ENCODE results near the gene ALKBH8. TPM values are rescaled to one million over a fixed set of nuclear protein-coding genes. Genes with fewer than 3 reads are reported as not detected.
"Not testable (repeated sequence)": the region's sequence is repeated elsewhere in the genome, so short reads cannot be mapped to it uniquely, and the experiment has no call there.

The ALKBH8 gene
- total and polyA plus RNA-seq, 3 donors from 2014 or later = 5.3 to 12.1 (median 7.8) TPM

- WGBS, 2 donors = 65 to 74% methylated on average over 5 of the region's 5 CpGs
These were observed 21.9 kb upstream of the ALKBH8 start for GRCh38 chr11:107587306-107587979.

DNA sequence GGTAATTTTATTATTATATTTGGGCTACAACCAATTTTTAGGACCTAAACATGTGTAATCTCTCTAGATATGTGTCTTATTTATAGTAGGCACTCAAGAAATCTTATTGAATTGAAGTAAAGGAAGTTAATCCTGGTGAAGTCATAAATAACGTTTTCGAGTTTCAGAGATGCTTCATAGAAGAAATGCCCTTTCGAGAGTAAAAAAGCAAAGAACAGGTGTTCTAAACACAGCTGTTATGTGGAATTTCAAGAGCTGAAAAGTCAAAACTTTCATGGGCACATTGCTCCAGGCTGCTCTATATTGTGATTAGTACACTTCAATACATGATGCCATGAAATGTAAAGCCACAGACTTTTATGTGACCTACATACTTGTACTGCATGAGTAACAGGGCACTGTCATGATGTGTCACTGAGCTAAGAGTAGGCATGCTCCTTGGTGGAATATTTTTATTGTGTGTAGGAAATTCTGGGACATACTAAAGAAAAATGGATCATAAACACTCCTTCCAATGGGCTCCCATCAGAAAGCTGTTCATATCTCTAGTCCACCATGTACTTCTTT lies 18.2 kb upstream of the ALKBH8 start:
- intact Hi-C loops (cut with DNase I; ENCODE audit: low total_unique reads) = no loop called here
- WGBS, 2 donors = 78 to 80% methylated on average over 3 of the region's 3 CpGs
- H3K4me1 ChIP-seq = no peaks in the 10 kb centered on the region
- no peaks in the 10 kb centered on the region for H3K27me3 ChIP-seq
- DNase-seq = no peak
- no peaks in the 10 kb centered on the region for H3K36me3 ChIP-seq (ENCODE audit: low read depth, missing control alignments)
- H3K9me3 ChIP-seq = no peaks in the 10 kb centered on the region
- H3K27ac ChIP-seq = no peak overlapping the region
- no peak for TF ChIP-seq CTCF (IDR thresholded peaks at IDR 0.05)
- no peak for TF ChIP-seq POLR2A (IDR thresholded peaks at IDR 0.05)
- H3K4me3 ChIP-seq = no peak overlapping the region

More at GRCh38 chr11:107587306-107587979, 21.9 kb upstream of the ALKBH8 start:
- Histone ChIP-seq H3K27me3 (no peaks in the 10 kb centered on the region), H3K4me3 (no peak overlapping the region), H3K9me3 (no peaks in the 10 kb centered on the region), H3K36me3 (ENCODE audit: low read depth, missing control alignments) (no peaks in the 10 kb centered on the region), H3K27ac (no peak overlapping the region), H3K4me1 (peaks cover 13% of the 10 kb centered on the region)
- no peak for DNase-seq
- intact Hi-C loops (cut with DNase I; ENCODE audit: low total_unique reads) = no loop called here
- TF ChIP-seq POLR2A (IDR thresholded peaks at IDR 0.05) = no peak

- H3K27ac ChIP-seq = no peak overlapping the region
- H3K27me3 ChIP-seq = no peaks in the 10 kb centered on the region
- no peaks in the 10 kb centered on the region for H3K4me1 ChIP-seq
- 54 to 73% methylated on average over 3 of the region's 3 CpGs for WGBS, 2 donors
- DNase-seq = no peak
- intact Hi-C loops (cut with DNase I; ENCODE audit: low total_unique reads) = no loop called here
- TF ChIP-seq CTCF (IDR thresholded peaks at IDR 0.05) (no peak), POLR2A (IDR thresholded peaks at IDR 0.05) (no peak)
- H3K36me3 ChIP-seq (ENCODE audit: low read depth, missing control alignments) = no peaks in the 10 kb centered on the region
- no peak overlapping the region for H3K4me3 ChIP-seq
- no peaks in the 10 kb centered on the region for H3K9me3 ChIP-seq
These were observed 15.6 kb upstream of the ALKBH8 start for GRCh38 chr11:107581147-107581546.

DNA sequence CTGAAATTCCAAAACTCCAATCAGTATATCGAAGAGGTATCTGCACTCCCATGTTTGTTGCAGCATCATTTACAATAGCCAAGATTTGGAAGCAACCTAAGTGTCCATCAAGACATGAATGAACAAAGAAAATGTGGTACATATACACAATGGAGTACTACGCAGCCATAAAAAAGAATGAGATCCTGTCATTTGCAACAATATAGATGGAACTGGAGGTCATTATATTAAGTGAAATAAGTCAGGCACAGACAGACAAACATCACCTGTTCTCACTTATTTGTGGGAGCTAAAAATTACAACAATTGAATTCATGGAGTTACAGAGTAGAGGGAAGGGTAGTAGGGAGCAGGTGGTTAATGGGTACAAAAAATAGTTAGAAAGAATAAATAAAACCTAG lies 13.6 kb upstream of the ALKBH8 start:
- H3K4me1 ChIP-seq; H3K4me3 ChIP-seq; H3K9me3 ChIP-seq; H3K27me3 ChIP-seq; DNase-seq; H3K36me3 ChIP-seq (ENCODE audit: low read depth, missing control alignments); H3K27ac ChIP-seq: not testable (repeated sequence)
- intact Hi-C loops (cut with DNase I; ENCODE audit: low total_unique reads) = loop anchor here (5.0 kb wide), 1 partner anchor 113 kb away; no protein-coding TSS in a partner anchor
- 93% methylated on average over 2 of the region's 2 CpGs for WGBS, 2 donors

GRCh38 chr11:107577346-107577711 lies 11.8 kb upstream of the ALKBH8 start:
- TF ChIP-seq CTCF (IDR thresholded peaks at IDR 0.05) (no peak), POLR2A (IDR thresholded peaks at IDR 0.05) (no peak)
- H3K4me1 ChIP-seq = peaks cover 8% of the 10 kb centered on the region
- no peak overlapping the region for H3K4me3 ChIP-seq
- intact Hi-C loops (cut with DNase I; ENCODE audit: low total_unique reads) = loop anchor here (5.0 kb wide), 1 partner anchor 115 kb away; no protein-coding TSS in a partner anchor
- WGBS, 2 donors = 77 to 87% methylated on average over 6 of the region's 6 CpGs
- H3K36me3 ChIP-seq (ENCODE audit: low read depth, missing control alignments) = no peaks in the 10 kb centered on the region
- no peak for DNase-seq
- no peaks in the 10 kb centered on the region for H3K27me3 ChIP-seq
- H3K27ac ChIP-seq = no peak overlapping the region
- H3K9me3 ChIP-seq = no peaks in the 10 kb centered on the region
